Karpas-422 (cell line): ENCODE results near the gene BTNL3. TPM values are rescaled to one million over a fixed set of nuclear protein-coding genes. Genes with fewer than 3 reads are reported as not detected.

Source experiments
- DNase-seq: peaks from one replicate; pipeline ENCODE4 v3.0.0-alpha.2; 2015
- H2AFZ ChIP-seq: fragments of 200-600 bp; sonication (generic); 2 replicates; pipeline ENCODE4 v1.6.1; 2014; ENCODE audit warnings: antibody characterized with exemption, low read length, mixed read lengths
- H3K27ac ChIP-seq: fragments of 200-600 bp; sonication (generic); 2 replicates; pipeline ENCODE4 v1.5.1; 2014; ENCODE audit warnings: mild to moderate bottlenecking, low read length, moderate library complexity
- H3K27me3 ChIP-seq: fragments of 200-600 bp; sonication (generic); 2 replicates; pipeline ENCODE4 v1.6.1; 2014; ENCODE audit warnings: low read length, mixed read lengths
- H3K36me3 ChIP-seq: fragments of 200-600 bp; sonication (generic); 2 replicates; pipeline ENCODE4 v1.6.1; 2014; ENCODE audit warnings: low read length, mixed read lengths; ENCODE audit not compliant: insufficient read depth
- H3K4me1 ChIP-seq: fragments of 200-600 bp; sonication (generic); 2 replicates; pipeline ENCODE4 v1.6.1; 2014; ENCODE audit warnings: mild to moderate bottlenecking, low read length, mixed read lengths
- H3K4me2 ChIP-seq: fragments of 200-600 bp; sonication (generic); 2 replicates; pipeline ENCODE4 v1.6.1; 2014; ENCODE audit warnings: low read length, low read depth, mild to moderate bottlenecking; ENCODE audit not compliant: poor library complexity, severe bottlenecking
- H3K4me3 ChIP-seq: fragments of 200-600 bp; sonication (generic); 2 replicates; pipeline ENCODE4 v1.5.1; 2014; ENCODE audit warnings: mild to moderate bottlenecking, antibody characterized with exemption, low read length, mixed read lengths
- H3K79me2 ChIP-seq: fragments of 200-600 bp; sonication (generic); 2 replicates; pipeline ENCODE4 v1.6.1; 2014; ENCODE audit warnings: mild to moderate bottlenecking, low read length, mixed read lengths
- H3K9ac ChIP-seq: fragments of 200-600 bp; sonication (generic); 2 replicates; pipeline ENCODE4 v1.6.0; 2014; ENCODE audit warnings: low read length
- H3K9me2 ChIP-seq: fragments of 200-600 bp; sonication (generic), shearing (Covaris generic); replicated peaks from 2 replicates; pipeline ENCODE4 v1.6.0; 2014; ENCODE audit warnings: mild to moderate bottlenecking, low read length, moderate library complexity; ENCODE audit not compliant: insufficient read depth
- H3K9me3 ChIP-seq: fragments of 300-700, 200-600 bp; sonication (generic); 2 replicates; pipeline ENCODE4 v1.6.1; 2014; ENCODE audit warnings: low read length, mixed read lengths
- H4K20me1 ChIP-seq: fragments of 200-600 bp; sonication (generic); 2 replicates; pipeline ENCODE4 v1.6.1; 2014; ENCODE audit warnings: mild to moderate bottlenecking, antibody characterized with exemption, low read length, low read depth; ENCODE audit not compliant: insufficient read depth
- total RNA-seq: library from RNA; depleted of rRNA; stranded (reverse); fragments of >200 nt; shearing (Covaris generic); gene quantifications from 2 replicates; pipeline ENCODE4 v1.2.3, GENCODE V29; 2014; ENCODE audit warnings: low replicate concordance

Gene BTNL3
- total RNA-seq, 1 experiment from 2014 or later, result not detected

DNA sequence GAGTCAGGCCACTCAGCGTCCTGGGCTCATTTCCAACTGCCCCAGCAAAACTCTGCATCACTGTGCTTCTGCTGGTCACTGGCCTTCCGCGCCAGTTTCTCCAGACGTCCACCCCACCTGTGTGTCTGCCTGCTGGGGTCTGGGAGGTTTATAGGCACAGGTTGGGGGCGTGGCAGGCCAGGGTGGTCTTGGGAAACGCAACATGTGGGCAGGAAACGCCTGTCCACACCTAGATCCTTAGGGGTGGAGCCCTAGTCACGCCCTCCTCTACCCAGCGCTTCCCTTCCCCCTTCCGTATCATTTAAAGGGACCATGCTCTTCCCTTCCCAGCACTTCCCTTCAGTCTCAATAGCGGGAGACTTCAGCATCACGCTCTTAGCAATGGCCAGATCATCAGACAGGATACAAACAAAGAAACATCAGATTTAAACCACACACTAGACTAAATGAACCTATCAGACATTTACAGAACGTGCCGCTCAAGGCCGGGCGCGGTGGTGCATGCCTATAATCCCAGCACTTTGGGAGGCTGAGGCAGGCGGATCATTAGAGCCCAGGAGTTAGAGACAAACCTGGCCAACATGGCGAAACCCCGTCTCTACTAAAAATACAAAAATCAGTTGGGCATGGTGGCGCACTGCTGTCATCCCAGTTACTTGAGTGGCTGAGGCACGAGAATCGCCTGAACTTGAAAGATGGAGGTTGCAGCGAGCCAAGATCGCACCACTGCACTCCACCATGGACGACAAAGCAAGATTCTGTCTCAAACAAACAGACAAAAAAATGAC, 39.6 kb downstream of the BTNL3 start:
- no peak for DNase-seq
- Histone ChIP-seq H3K79me2 (no peaks in the 10 kb centered on the region), H3K27ac (no peak overlapping the region), H3K4me2 (no peak overlapping the region), H3K4me3 (no peak overlapping the region), H3K4me1 (no peaks in the 10 kb centered on the region), H4K20me1 (no peaks in the 10 kb centered on the region), H3K9me2 (no peaks in the 10 kb centered on the region), H3K9ac (no peak overlapping the region), H3K9me3 (no peaks in the 10 kb centered on the region), H3K27me3 (no peaks in the 10 kb centered on the region; the same call in 1 of the 2 replicates), H2AFZ (no peak overlapping the region), H3K36me3 (no peaks in the 10 kb centered on the region)

DNA sequence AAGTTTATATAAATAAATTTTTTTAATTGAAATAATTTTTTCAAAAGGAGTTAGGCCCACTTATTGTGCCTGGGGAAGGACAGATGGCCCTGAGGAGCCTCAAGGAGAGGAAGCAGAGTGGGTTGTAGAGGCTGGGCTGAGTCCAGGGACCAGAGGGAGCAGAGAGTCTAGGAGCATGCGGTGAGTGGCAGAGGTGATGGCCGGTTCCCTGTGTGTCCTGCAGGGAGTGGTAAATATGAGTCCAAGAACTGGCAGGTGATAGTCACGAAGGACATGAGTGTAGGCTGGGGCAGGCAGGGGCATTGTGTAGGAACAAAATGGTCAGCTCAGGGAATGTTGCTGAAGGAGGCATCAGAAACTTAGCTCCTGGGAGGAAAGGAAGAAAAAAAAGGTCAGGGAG, 43.1 kb downstream of the BTNL3 start:
- H2AFZ ChIP-seq, result no peak overlapping the region
- H3K4me1 ChIP-seq, result no peaks in the 10 kb centered on the region
- no peak for DNase-seq
- H3K9ac ChIP-seq, result no peak overlapping the region
- no peak overlapping the region for H3K4me3 ChIP-seq
- H3K27me3 ChIP-seq, result no peaks in the 10 kb centered on the region
- no peaks in the 10 kb centered on the region for H3K36me3 ChIP-seq
- H3K4me2 ChIP-seq, result no peak overlapping the region
- H3K9me3 ChIP-seq, result no peaks in the 10 kb centered on the region
- H3K9me2 ChIP-seq, result no peaks in the 10 kb centered on the region
- H4K20me1 ChIP-seq, result no peaks in the 10 kb centered on the region
- H3K79me2 ChIP-seq, result no peaks in the 10 kb centered on the region
- no peak overlapping the region for H3K27ac ChIP-seq

DNA sequence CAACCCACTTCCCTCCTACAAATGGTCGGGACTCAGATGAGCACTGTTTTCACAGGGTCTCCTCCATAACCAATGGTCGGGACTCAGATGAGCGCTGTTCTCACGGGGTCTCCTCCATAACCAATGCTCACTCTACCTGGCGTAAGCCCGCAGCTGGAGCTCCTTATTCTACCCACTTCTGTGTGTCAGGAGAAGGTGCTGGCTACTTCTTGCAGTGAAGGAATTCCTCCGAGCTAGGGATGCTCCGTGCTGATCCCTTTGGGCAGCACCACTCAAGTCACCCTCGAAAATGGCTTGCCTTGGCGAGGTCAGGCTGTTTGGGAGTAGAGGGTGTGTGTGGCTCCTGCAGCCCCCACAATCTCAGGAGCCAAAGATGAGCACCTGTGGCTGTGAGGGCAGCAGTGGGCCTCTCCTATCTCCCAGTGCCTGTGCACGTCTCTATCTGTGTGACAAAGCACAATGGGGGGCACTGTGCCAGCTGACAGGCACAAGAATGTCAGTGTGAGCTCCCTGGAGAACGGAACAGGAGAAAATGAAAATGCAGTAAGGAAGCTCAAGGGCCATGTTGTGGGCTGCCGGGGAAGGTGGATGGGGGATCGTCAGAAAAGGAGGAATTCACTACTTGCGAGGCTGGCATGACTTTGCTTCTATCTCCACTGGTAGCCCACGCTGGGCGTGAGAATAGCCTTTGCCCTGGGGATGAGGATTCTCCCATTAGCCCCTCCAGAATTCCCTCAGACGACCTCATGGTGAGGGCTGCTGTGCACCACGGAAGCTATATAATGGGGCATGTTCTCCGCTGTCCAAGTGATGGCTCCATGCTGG, 47.6 kb downstream of the BTNL3 start:
- H3K4me2 ChIP-seq, result no peak overlapping the region
- no peaks in the 10 kb centered on the region for H3K36me3 ChIP-seq
- no peak overlapping the region for H2AFZ ChIP-seq
- no peaks in the 10 kb centered on the region for H3K27me3 ChIP-seq
- no peak overlapping the region for H3K4me3 ChIP-seq
- no peak overlapping the region for H3K9ac ChIP-seq
- H3K79me2 ChIP-seq, result no peaks in the 10 kb centered on the region
- H3K4me1 ChIP-seq, result no peaks in the 10 kb centered on the region
- no peaks in the 10 kb centered on the region for H4K20me1 ChIP-seq
- H3K9me2 ChIP-seq, result no peaks in the 10 kb centered on the region
- DNase-seq, result no peak
- H3K9me3 ChIP-seq, result no peaks in the 10 kb centered on the region
- H3K27ac ChIP-seq, result no peak overlapping the region

DNA sequence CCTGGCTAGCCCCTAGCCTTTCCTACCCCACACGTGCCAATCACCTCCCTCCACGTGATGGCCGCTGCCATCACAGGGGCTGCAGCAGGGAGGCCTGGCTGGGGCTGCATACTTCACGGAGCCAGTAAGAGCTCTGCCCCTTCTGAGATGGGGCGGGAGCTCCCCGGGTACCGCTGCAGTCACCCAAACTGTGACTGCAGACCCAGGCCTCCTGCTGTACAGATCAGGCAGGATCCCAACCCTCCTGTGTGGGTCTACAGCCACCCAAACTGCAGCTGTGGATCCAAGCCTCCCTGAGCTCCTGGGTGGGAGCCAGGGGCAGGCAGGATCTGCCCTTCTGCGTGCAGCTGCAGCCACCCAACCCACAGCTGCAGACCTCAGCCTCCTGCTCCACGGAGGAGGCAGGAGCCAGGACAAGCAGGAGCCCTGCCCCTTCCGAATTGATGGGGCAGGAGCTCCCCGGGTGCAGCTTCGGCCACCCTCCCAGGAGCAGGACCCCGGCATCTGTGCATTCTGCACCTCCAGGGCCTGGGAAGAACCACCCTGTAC, 48.2 kb downstream of the BTNL3 start:
- Histone ChIP-seq H3K4me1 (no peaks in the 10 kb centered on the region), H3K4me2 (no peak overlapping the region), H2AFZ (no peak overlapping the region), H3K79me2 (no peaks in the 10 kb centered on the region), H3K9ac (no peak overlapping the region), H3K36me3 (no peaks in the 10 kb centered on the region), H3K9me2 (no peaks in the 10 kb centered on the region), H3K9me3 (no peaks in the 10 kb centered on the region), H3K4me3 (no peak overlapping the region), H4K20me1 (no peaks in the 10 kb centered on the region), H3K27ac (no peak overlapping the region), H3K27me3 (no peaks in the 10 kb centered on the region)
- DNase-seq, result no peak

DNA sequence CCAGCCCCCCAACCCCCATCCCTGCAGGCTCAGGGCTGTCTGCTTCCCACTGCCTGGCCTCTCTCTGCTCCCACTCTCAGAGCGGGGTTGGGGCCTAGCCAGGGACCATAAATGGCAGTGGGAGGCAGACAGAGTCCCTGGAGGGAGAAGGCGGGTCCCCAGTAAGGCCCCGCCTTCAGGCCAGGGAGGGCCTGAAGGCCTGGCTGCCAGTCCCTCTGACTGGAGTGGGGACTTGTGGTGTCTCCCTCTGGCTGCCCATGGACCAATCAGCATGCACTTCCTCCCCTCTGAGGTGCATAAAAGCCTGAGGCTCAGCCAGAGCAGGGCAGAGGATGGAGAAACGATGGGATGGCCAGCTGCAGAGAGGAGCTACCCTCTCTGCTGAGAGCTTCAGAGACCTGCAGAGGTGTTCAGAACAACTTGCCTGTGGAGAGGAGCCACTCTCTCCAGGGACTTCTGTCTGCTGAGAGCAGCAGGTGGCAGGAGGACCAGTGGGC, 48.8 kb downstream of the BTNL3 start:
- Histone ChIP-seq H2AFZ (no peak overlapping the region), H3K27me3 (no peaks in the 10 kb centered on the region), H3K9me3 (no peaks in the 10 kb centered on the region), H3K4me3 (no peak overlapping the region), H3K36me3 (no peaks in the 10 kb centered on the region), H3K9ac (no peak overlapping the region), H3K4me1 (no peaks in the 10 kb centered on the region), H4K20me1 (no peaks in the 10 kb centered on the region), H3K4me2 (no peak overlapping the region), H3K27ac (no peak overlapping the region), H3K9me2 (no peaks in the 10 kb centered on the region), H3K79me2 (no peaks in the 10 kb centered on the region)
- DNase-seq, result peak; percentile 47

DNA sequence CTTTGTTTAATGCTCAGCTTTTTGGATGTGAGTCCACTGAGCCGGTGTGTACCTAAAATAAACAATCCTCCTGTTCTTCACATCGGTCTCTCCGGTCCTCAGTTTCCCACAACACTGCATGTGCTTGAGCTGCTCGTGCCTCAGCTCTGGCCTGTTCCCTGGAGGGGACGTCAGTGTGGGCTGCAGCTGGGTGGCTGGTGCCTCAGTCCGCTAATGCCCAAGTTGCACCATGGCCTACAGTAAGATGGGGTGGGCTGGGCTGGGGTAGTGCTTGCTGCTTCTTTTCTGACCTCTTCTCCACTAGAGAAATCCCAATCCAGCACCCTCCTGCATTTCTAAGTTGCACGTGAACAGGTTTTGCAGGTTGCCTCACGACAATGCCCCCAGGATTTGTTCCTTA, 50.8 kb downstream of the BTNL3 start:
- no peak overlapping the region for H3K27ac ChIP-seq
- H3K4me3 ChIP-seq, result no peak overlapping the region
- H2AFZ ChIP-seq, result no peak overlapping the region
- no peaks in the 10 kb centered on the region for H3K27me3 ChIP-seq
- no peaks in the 10 kb centered on the region for H3K9me3 ChIP-seq
- H3K9ac ChIP-seq, result no peak overlapping the region
- H3K9me2 ChIP-seq, result no peaks in the 10 kb centered on the region
- no peak overlapping the region for H3K4me2 ChIP-seq
- no peak for DNase-seq
- peaks cover 5% of the 10 kb centered on the region for H3K4me1 ChIP-seq
- H3K79me2 ChIP-seq, result no peaks in the 10 kb centered on the region
- H4K20me1 ChIP-seq, result no peaks in the 10 kb centered on the region
- no peaks in the 10 kb centered on the region for H3K36me3 ChIP-seq

DNA sequence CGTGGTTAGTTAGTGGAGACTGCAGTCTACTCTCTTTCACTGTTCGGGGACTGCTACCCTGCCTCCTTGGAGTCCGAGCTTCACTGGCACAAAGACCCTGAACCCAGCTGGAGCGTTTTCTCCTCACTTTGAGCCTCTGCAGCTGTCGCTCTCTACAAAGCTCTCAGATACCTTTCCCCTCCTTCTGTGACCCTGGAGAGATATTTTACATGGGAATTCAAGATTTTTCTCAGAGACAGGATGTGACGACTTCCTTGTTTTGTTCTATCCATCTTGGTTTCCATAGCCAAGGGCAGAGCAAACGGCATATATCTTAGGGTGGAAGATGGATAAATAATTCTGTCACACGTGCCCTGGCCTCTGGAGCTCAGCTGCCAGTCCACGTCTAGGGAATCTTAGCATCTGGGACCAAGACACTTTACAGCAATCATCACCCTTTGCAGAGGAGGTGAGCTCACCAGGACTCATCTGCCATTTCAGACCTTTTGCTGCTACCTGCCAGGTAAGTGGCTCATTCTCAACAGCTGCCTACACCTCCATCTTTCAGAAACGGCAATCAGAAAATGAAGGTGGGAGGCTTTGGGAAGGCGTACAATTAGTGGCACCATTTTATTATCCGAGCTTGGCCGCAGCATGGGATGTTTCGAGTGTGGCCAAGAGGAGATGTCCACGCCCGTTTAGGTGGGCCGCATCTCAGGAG, 51.4 kb downstream of the BTNL3 start, which contains the start of gene BTNL9:
Gene BTNL9, plus strand, starts transcription at position 336 of the 700 bp plus-strand sequence. CDS start 5,224 bp downstream, outside the sequence.
- H3K9me3 ChIP-seq, result no peaks in the 10 kb centered on the region
- no peaks in the 10 kb centered on the region for H3K9me2 ChIP-seq
- no peak within 1 kb of the TSS for H2AFZ ChIP-seq
- peaks cover 11% of the 10 kb centered on the region for H3K4me1 ChIP-seq
- no peak within 1 kb of the TSS for H3K27ac ChIP-seq
- H3K4me3 ChIP-seq, result no peak within 1 kb of the TSS
- H3K36me3 ChIP-seq, result no peaks in the 10 kb centered on the region
- no peak for DNase-seq
- no peaks in the 10 kb centered on the region for H4K20me1 ChIP-seq
- no peak within 1 kb of the TSS for H3K4me2 ChIP-seq
- no peaks in the 10 kb centered on the region for H3K27me3 ChIP-seq
- H3K9ac ChIP-seq, result no peak within 1 kb of the TSS
- H3K79me2 ChIP-seq, result no peaks in the 10 kb centered on the region

DNA sequence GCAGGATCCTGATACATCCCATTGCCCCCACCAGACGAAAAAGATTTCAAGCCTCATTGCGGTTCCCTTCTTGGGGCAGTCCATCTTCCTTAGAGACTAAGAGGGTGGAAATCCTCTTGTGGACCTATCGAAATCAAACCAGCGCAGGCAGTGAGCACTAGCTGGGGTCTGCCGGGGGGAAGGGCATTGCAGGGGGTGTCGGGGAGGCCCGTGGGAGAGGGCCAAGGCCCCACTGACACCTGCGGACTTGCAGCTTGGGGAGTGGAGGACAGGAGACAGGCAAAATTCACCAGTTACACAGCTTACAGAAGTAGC, 51.9 kb downstream of the BTNL3 start:
- Histone ChIP-seq H3K9me3 (no peaks in the 10 kb centered on the region), H2AFZ (no peak overlapping the region), H3K36me3 (no peaks in the 10 kb centered on the region), H3K27ac (no peak overlapping the region), H3K4me2 (no peak overlapping the region), H3K9ac (no peak overlapping the region), H3K4me3 (no peak overlapping the region), H3K9me2 (no peaks in the 10 kb centered on the region), H4K20me1 (no peaks in the 10 kb centered on the region), H3K4me1 (peaks cover 15% of the 10 kb centered on the region), H3K27me3 (no peaks in the 10 kb centered on the region), H3K79me2 (no peaks in the 10 kb centered on the region)
- no peak for DNase-seq
